Effector CD4-positive, alpha-beta T cell (primary cell): ENCODE measurements around the gene TSPAN19.

Experiments
- DNase-seq: peaks from one replicate; pipeline ENCODE4 v3.0.0-alpha.2; 2020

TSPAN19 gene

DNA sequence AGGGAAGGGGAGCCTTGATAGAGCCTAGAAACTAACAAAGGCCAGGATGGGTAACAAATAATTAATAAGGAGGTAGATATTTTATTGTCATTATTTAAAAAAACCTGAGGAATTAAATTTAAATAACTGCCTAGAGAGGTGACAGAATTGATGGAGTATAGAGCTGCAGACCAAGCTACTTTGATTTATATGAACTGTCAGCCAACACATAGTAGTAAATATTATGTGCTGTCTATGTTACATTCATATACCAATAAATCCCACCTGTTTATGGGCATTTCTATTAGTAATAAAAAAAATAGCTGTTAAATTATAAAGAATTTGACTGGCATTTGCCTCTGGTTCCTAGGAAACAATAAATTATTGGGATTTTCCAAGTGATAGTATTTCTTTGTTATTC is 37.7 kb downstream of the TSPAN19 start:
- DNase-seq: no peak

DNA sequence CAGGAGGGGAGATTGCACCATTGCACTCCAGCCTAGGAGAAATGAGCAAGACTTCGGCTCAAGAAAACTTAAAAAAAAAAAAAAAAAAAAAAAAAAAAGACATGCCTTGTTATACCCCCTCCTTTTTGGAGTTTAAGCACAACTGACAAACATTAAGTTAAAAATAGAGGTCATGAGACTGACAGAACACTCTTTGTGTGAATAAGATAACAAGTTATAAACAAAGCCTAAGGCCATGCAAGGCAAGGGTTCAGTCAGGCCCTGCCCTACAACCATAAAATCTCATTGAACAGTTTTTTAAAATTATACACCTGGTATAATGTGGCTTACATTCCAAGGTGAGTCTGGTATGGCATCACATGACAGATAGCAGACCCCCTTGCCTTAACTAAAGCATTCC is 39.3 kb downstream of the TSPAN19 start:
- DNase-seq: no peak

- no peak for DNase-seq
Measured at GRCh38 chr12:84995641-84996040, 40.4 kb downstream of the TSPAN19 start.

- DNase-seq: no peak
Measured at GRCh38 chr12:84994426-84994825, 41.7 kb downstream of the TSPAN19 start.

DNA sequence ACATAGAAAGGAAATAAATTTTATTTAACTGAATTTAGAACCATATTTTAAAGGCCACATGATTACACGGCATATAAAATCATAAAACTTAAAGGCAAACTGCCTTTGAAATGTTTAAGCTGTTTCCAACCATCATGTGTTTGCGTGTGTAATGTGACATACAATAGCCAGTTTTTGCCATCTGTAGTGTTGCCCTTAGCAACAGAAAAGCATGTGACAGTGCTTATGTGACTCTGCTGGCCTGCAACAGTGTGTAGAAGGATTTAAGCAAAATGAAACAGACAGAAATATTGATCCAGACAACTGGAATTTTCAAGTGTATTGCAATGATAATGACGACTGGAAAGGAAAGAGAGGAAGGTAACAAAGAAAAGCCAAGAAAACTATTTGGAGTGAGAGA is 49.5 kb downstream of the TSPAN19 start:
- no peak for DNase-seq

DNA sequence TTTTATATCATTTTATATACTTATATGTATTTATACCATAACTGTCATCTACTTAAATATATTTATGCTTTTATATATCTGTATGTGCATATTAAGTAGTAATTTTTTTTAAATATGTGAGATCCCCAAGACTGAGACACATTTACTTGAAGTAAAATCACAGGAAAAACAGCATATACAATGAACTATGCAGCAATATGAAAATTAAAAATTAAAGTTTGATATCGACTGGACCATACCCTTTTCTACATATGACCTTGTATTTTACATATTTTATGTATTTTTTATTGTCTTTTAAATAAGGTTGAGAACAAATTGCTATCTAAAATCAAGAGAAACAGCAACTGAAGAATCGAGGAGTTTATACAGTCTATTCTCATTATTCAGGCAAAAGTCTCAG is 50.0 kb downstream of the TSPAN19 start:
- DNase-seq: no peak

DNA sequence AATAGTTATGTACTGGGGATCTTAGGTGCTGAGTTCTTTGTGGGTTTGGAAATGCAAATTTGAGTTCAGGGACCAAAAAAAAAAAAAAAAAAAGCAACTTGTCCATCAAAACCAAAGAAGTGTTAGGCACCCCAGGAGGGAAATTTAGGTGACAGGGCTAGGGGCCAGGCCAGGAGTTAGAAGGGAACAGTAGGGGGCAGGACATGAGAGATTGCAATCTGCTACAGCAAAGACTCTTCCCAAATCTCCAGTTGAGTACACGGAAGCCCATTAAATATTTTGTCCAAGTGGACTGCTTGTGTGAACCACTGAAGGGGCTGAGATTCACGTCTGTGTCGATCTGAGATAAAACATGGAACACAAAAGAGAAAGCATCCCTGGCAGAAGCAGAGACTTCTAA is 52.8 kb downstream of the TSPAN19 start:
- DNase-seq: no peak

DNA sequence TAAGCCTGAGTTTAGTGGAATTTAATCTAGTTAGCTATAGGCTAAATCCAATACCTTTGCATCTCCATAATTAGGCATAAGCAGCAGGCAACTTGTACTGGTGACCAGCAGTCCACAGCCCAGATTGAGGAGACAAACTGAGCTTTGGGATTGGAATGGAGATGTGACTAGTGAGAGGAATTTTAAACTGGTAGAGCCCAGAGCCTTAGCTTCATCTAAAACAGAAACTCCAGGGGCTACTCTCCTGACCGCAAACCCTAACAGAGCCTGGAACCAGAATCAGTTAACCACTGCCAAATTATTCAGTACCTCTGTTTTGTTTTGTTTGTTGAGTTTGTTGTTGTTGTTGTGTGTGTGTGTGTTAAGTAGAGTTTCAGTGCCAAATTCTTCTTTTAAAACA is 53.2 kb downstream of the TSPAN19 start:
- no peak for DNase-seq

- DNase-seq: no peak
Measured at GRCh38 chr12:84978921-84979320, 57.2 kb downstream of the TSPAN19 start.

DNA sequence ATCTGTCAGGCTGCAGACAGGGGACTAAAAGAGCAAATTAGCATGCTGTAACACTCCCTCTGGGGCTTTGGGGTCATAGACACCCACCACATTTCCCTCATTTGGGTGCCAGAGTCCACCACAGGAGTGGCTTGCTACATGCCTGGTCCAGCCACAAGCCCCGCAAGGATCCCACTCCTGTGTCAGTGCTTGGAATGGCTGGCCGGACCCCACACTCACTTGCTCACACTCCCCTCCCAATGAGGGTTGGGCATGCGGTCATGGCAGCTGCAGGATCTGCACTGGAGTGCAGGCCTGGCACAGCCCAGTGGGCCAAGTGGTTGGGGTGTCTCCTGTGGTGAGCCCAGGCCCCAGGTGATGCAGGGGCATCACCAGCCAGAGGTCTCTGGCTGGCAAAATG is 59.9 kb downstream of the TSPAN19 start:
- no peak for DNase-seq

- DNase-seq: no peak
Measured at GRCh38 chr12:84974155-84974815, 61.8 kb downstream of the TSPAN19 start.

DNA sequence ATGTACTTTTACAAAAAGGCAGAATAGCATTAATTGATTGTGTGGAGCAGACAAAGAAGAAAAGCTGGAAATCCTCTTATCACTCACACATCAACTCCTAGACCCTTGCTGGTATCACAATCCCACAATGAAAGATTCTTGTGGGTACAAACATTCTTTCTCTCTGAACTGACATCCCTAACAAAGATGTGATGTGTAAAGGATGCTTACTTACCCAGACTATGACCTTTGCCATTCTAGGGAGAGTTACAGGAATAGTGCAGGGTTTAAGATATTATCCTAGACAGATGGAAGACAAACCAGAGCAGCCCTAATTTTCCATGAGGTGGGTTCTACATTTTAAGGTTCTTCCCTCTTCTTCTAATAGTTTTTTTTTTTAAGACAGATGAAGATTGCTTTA is 63.1 kb downstream of the TSPAN19 start:
- no peak for DNase-seq

- no peak for DNase-seq
Measured at GRCh38 chr12:84969226-84969625, 66.9 kb downstream of the TSPAN19 start.
